ENCODE measurements around the gene CCDC159.

GRCh38 chr19:11378319-11379189 is 32.2 kb downstream of the CCDC159 start:
- TF ChIP-seq CTCF (IDR thresholded peaks at IDR 0.05) (peak; percentile 30), EZH2 (IDR thresholded peaks at IDR 0.05; ENCODE audit: borderline replicate concordance, insufficient read depth, low read depth, low read length, poor library complexity, severe bottlenecking) (no peak)

All from B cell (primary cell).